ENCODE data around the gene HDAC4. TPM values are rescaled to one million over a fixed set of nuclear protein-coding genes. Genes with fewer than 3 reads are reported as not detected.

The HDAC4 gene
- total and polyA plus RNA-seq, 2 donors from 2014 or later, result 2.2 to 56.8 TPM

DNA sequence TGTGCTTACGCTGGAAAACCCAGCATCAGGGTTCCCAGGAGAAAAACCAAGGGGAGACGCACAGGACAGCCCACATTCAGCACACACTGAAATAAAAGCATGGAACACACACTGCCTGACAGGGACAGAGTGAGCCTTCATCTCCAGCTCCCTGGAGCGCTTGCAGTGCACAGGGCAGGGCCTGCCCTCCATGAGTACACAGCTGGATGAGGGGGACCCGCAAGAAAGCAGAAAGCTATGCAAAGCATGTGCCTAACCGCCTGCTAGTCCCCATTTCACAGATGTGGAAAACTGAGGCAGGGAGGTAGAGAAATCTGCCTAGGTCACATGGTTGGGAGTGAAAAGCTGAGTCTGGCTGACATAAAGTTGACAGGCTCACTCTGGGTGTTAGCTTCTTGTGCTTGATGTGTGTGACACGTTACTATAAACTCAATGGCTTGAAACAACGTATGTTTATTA, 187.1 kb downstream of the HDAC4 start:
- Histone ChIP-seq H3K27ac (ENCODE audit: low read depth in 2 of 2, low read length in 2 of 2) (no peak overlapping the region), H3K9me3 (ENCODE audit: control insufficient read depth in 2 of 3, insufficient read depth in 1 of 3, low read length in 3 of 3) (no peaks in the 10 kb centered on the region), H3K4me1 (ENCODE audit: control insufficient read depth in 2 of 3, insufficient read depth in 2 of 3, low read depth in 1 of 3, low read length in 3 of 3) (peaks cover 0 to 2% (median 0%) of the 10 kb centered on the region in 3 donors), H3K27me3 (ENCODE audit: control insufficient read depth, insufficient read depth, low read length) (no peaks in the 10 kb centered on the region), H3K9ac (ENCODE audit: low read length in 3 of 3) (no peak overlapping the region), H3K36me3 (ENCODE audit: control insufficient read depth in 2 of 3, insufficient read depth in 3 of 3, low read length in 3 of 3) (no peaks in the 10 kb centered on the region), H3K4me3 (ENCODE audit: low read length in 3 of 3) (no peak overlapping the region)
- intact Hi-C loops (cut with DNase I), result no loop called here
- no peak for FAIRE-seq
- no peak for DNase-seq
- TF ChIP-seq, protein P1, sequence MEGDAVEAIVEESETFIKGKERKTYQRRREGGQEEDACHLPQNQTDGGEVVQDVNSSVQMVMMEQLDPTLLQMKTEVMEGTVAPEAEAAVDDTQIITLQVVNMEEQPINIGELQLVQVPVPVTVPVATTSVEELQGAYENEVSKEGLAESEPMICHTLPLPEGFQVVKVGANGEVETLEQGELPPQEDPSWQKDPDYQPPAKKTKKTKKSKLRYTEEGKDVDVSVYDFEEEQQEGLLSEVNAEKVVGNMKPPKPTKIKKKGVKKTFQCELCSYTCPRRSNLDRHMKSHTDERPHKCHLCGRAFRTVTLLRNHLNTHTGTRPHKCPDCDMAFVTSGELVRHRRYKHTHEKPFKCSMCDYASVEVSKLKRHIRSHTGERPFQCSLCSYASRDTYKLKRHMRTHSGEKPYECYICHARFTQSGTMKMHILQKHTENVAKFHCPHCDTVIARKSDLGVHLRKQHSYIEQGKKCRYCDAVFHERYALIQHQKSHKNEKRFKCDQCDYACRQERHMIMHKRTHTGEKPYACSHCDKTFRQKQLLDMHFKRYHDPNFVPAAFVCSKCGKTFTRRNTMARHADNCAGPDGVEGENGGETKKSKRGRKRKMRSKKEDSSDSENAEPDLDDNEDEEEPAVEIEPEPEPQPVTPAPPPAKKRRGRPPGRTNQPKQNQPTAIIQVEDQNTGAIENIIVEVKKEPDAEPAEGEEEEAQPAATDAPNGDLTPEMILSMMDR (IDR thresholded peaks at IDR 0.05; ENCODE audit: borderline replicate concordance, extremely low read depth, insufficient read depth), result no peak

DNA sequence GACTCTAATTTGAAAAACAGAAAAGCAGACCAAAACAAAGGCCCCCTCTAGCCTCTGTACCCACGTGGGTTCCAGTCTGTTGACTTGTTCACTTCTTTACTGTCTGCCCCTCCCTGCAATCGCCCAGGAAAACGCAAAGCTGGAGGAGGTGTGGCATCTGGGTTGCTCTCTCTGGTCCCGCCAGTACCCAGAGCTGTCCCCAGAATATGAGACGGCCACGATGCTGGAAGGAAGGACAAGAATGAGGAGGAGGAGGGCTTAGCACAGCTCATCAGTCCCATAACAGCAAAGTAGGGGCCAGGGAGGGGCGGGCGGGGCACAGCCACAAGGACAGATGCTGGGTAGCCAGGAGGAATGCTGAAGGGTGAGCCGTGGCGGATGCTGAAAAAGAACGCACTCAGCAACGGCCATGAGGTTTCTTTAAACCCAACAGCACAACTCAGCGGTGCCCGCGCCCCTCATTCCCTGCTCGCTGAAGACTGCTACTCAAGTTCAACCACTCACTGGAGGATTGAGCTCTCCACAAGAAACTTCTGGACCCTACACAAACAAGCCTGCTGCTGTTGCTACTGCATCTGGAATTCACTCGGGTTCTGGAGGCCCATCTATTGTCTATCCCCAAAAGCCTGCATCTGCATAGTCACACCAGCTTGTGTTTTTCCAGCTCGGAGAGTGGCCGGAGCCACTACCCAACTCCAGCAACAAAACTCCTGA, 187.7 kb downstream of the HDAC4 start:
- H3K4me3 ChIP-seq (ENCODE audit: low read length in 3 of 3), result no peak overlapping the region
- H3K27me3 ChIP-seq (ENCODE audit: control insufficient read depth, insufficient read depth, low read length), result no peaks in the 10 kb centered on the region
- FAIRE-seq, result no peak

GRCh38 chr2:239212121-239212928, 188.5 kb downstream of the HDAC4 start:
- Histone ChIP-seq H3K27ac (ENCODE audit: low read depth in 2 of 2, low read length in 2 of 2) (no peak overlapping the region), H3K9ac (ENCODE audit: low read length in 3 of 3) (no peak overlapping the region), H3K4me1 (ENCODE audit: control insufficient read depth in 2 of 3, insufficient read depth in 2 of 3, low read depth in 1 of 3, low read length in 3 of 3) (peaks cover 0 to 2% (median 0%) of the 10 kb centered on the region in 3 donors), H3K36me3 (ENCODE audit: control insufficient read depth in 2 of 3, insufficient read depth in 3 of 3, low read length in 3 of 3) (no peaks in the 10 kb centered on the region), H3K27me3 (ENCODE audit: control insufficient read depth, insufficient read depth, low read length) (no peaks in the 10 kb centered on the region), H3K4me3 (ENCODE audit: low read length in 3 of 3) (no peak overlapping the region), H3K9me3 (ENCODE audit: control insufficient read depth in 2 of 3, insufficient read depth in 1 of 3, low read length in 3 of 3) (no peaks in the 10 kb centered on the region)
- DNase-seq (peak in 1 of 5 donors; percentile 48), FAIRE-seq (no peak)
- TF ChIP-seq, protein P1 (IDR thresholded peaks at IDR 0.05; ENCODE audit: borderline replicate concordance, extremely low read depth, insufficient read depth), result no peak
- intact Hi-C loops (cut with DNase I), result no loop called here

More for the DNA sequence above, 187.7 kb downstream of the HDAC4 start:
- intact Hi-C loops (cut with DNase I), result no loop called here
- TF ChIP-seq, protein P1 (IDR thresholded peaks at IDR 0.05; ENCODE audit: borderline replicate concordance, extremely low read depth, insufficient read depth), result no peak
- H3K9ac ChIP-seq (ENCODE audit: low read length in 3 of 3), result no peak overlapping the region
- peaks cover 0 to 2% (median 0%) of the 10 kb centered on the region in 3 donors for H3K4me1 ChIP-seq (ENCODE audit: control insufficient read depth in 2 of 3, insufficient read depth in 2 of 3, low read depth in 1 of 3, low read length in 3 of 3)
- DNase-seq, result peak in 2 of 5 donors; percentile 45 to 52
- no peaks in the 10 kb centered on the region for H3K9me3 ChIP-seq (ENCODE audit: control insufficient read depth in 2 of 3, insufficient read depth in 1 of 3, low read length in 3 of 3)
- H3K36me3 ChIP-seq (ENCODE audit: control insufficient read depth in 2 of 3, insufficient read depth in 3 of 3, low read length in 3 of 3), result no peaks in the 10 kb centered on the region
- H3K27ac ChIP-seq (ENCODE audit: low read depth in 2 of 2, low read length in 2 of 2), result no peak overlapping the region
